ENCODE results near the gene BAMBI.

DNA sequence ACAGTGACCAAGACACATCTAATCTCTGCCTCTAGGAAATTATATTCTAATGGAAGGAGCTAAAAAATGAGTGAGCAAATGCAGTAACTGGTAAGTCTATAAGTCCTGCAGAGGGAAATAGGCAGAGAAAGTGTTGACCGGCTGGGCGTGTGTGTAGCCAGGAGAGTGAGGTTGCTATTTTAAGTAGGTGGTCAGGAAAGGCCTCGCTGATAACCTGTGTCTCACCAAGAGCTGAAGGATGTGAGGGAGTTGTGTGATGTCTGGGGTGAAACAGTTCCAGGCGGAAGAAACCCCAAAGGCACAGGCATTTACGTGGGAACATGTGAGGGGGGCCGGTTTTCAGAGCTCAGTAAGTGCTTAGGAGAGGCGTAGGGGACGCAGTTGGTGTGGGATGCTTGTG lies 54.8 kb downstream of the BAMBI start:
- TF ChIP-seq, protein P1, sequence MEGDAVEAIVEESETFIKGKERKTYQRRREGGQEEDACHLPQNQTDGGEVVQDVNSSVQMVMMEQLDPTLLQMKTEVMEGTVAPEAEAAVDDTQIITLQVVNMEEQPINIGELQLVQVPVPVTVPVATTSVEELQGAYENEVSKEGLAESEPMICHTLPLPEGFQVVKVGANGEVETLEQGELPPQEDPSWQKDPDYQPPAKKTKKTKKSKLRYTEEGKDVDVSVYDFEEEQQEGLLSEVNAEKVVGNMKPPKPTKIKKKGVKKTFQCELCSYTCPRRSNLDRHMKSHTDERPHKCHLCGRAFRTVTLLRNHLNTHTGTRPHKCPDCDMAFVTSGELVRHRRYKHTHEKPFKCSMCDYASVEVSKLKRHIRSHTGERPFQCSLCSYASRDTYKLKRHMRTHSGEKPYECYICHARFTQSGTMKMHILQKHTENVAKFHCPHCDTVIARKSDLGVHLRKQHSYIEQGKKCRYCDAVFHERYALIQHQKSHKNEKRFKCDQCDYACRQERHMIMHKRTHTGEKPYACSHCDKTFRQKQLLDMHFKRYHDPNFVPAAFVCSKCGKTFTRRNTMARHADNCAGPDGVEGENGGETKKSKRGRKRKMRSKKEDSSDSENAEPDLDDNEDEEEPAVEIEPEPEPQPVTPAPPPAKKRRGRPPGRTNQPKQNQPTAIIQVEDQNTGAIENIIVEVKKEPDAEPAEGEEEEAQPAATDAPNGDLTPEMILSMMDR (IDR thresholded peaks at IDR 0.05): no peak
- no peak for TF ChIP-seq POLR2A (IDR thresholded peaks at IDR 0.05)

Data from esophagus squamous epithelium (tissue), 4 donors.